Colonic mucosa (tissue), 4 donors: ENCODE data around the gene GHR. TPM values are rescaled to one million over a fixed set of nuclear protein-coding genes. Genes with fewer than 3 reads are reported as not detected.
"Not testable (repeated sequence)": the region's sequence is repeated elsewhere in the genome, so short reads cannot be mapped to it uniquely, and the experiment has no call there.

Experiments used
- DNase-seq: peaks from one replicate; pipeline ENCODE4 v3.0.0-alpha.2; 2020
- H3K27ac ChIP-seq: fragments of 200-600 bp; one replicate; pipeline ENCODE4 v1.8.0; 2021
- H3K27me3 ChIP-seq: fragments of 200-600 bp; one replicate; pipeline ENCODE4 v1.8.0; 2021
- H3K36me3 ChIP-seq: fragments of 200-600 bp; one replicate; pipeline ENCODE4 v1.8.0; 2021
- H3K4me1 ChIP-seq: fragments of 200-600 bp; one replicate; pipeline ENCODE4 v1.8.0; 2021; ENCODE audit warnings: mild to moderate bottlenecking
- H3K4me3 ChIP-seq: fragments of 200-600 bp; one replicate; pipeline ENCODE4 v1.8.0; 2021
- H3K9ac ChIP-seq, 2 donors: one replicate each; pipeline ENCODE4 v1.7.0; 2013; ENCODE audit warnings: control low read depth in 2 of 2, low read depth in 2 of 2, low read length in 2 of 2
- H3K9me3 ChIP-seq: fragments of 200-600 bp; one replicate; pipeline ENCODE4 v1.8.0; 2021
- CTCF ChIP-seq: fragments of 200-600 bp; IDR thresholded peaks from one replicate; pipeline ENCODE4 v1.8.0; 2022; ENCODE audit warnings: antibody characterized with exemption, mild to moderate bottlenecking
- intact Hi-C: fragments of 100-400 bp; cut with DNase I; formaldehyde crosslinking; loops from one replicate; pipeline ENCODE4 v1.14.1; 2022
- total RNA-seq, 2 donors: library from RNA; stranded (reverse); fragmentation: NEBNext Ultra II Directional in 1 of 2; extraction: Animal tissue kit (Norgen Biotek cat#: 25700) in 1 of 2; gene quantifications; one replicate each; pipeline ENCODE4 v1.2.1, GENCODE V29; 2021
- donor health status: healthy.
- donor health status: DM: no; HTN: no; CAD: no.
- donor health status: DM: no; HTN: no; CAD: no.

The GHR gene
- total RNA-seq, 2 donors from 2014 or later: 2.4 to 6.8 TPM

GRCh38 chr5:42655982-42656650 is 232.9 kb downstream of the GHR start:
- no peaks in the 10 kb centered on the region for H3K27me3 ChIP-seq
- intact Hi-C loops: no loop called here
- no peak overlapping the region for H3K27ac ChIP-seq
- no peaks in the 10 kb centered on the region for H3K9me3 ChIP-seq
- H3K4me1 ChIP-seq: no peaks in the 10 kb centered on the region
- no peak for DNase-seq
- no peak overlapping the region for H3K4me3 ChIP-seq
- no peaks in the 10 kb centered on the region for H3K36me3 ChIP-seq
- H3K9ac ChIP-seq: no peak overlapping the region
- no peak for TF ChIP-seq CTCF

- H3K9ac ChIP-seq: no peak overlapping the region
- H3K4me3 ChIP-seq: no peak overlapping the region
- H3K4me1 ChIP-seq: no peaks in the 10 kb centered on the region
- no peaks in the 10 kb centered on the region for H3K9me3 ChIP-seq
- intact Hi-C loops: no loop called here
- no peaks in the 10 kb centered on the region for H3K27me3 ChIP-seq
- DNase-seq: no peak
- no peaks in the 10 kb centered on the region for H3K36me3 ChIP-seq
- TF ChIP-seq CTCF: no peak
- H3K27ac ChIP-seq: no peak overlapping the region
Measured at GRCh38 chr5:42656651-42657015, 233.4 kb downstream of the GHR start.

GRCh38 chr5:42659869-42660268 is 236.6 kb downstream of the GHR start:
- intact Hi-C loops, H3K27ac ChIP-seq, DNase-seq, H3K9ac ChIP-seq, H3K4me1 ChIP-seq, H3K36me3 ChIP-seq, H3K27me3 ChIP-seq, H3K4me3 ChIP-seq, H3K9me3 ChIP-seq: not testable (repeated sequence)

GRCh38 chr5:42665857-42666256 is 242.6 kb downstream of the GHR start:
- DNase-seq: no peak
- Histone ChIP-seq H3K9ac (no peak overlapping the region), H3K36me3 (no peaks in the 10 kb centered on the region), H3K4me1 (no peaks in the 10 kb centered on the region), H3K9me3 (no peaks in the 10 kb centered on the region), H3K27me3 (no peaks in the 10 kb centered on the region), H3K27ac (no peak overlapping the region), H3K4me3 (no peak overlapping the region)
- no peak for TF ChIP-seq CTCF
- intact Hi-C loops: no loop called here

GRCh38 chr5:42666869-42667268 is 243.6 kb downstream of the GHR start:
- H3K36me3 ChIP-seq: no peaks in the 10 kb centered on the region
- no peak for DNase-seq
- H3K27me3 ChIP-seq: no peaks in the 10 kb centered on the region
- H3K9me3 ChIP-seq: no peaks in the 10 kb centered on the region
- intact Hi-C loops: no loop called here
- no peak for TF ChIP-seq CTCF
- no peaks in the 10 kb centered on the region for H3K4me1 ChIP-seq
- no peak overlapping the region for H3K27ac ChIP-seq
- H3K9ac ChIP-seq: no peak overlapping the region
- no peak overlapping the region for H3K4me3 ChIP-seq

GRCh38 chr5:42668254-42668653 is 245.0 kb downstream of the GHR start:
- intact Hi-C loops: no loop called here
- Histone ChIP-seq H3K27ac (no peak overlapping the region), H3K4me1 (no peaks in the 10 kb centered on the region), H3K4me3 (no peak overlapping the region), H3K36me3 (no peaks in the 10 kb centered on the region), H3K9ac (no peak overlapping the region), H3K27me3 (no peaks in the 10 kb centered on the region), H3K9me3 (no peaks in the 10 kb centered on the region)
- TF ChIP-seq CTCF: no peak
- DNase-seq: no peak
